Measurements from ENCODE around the gene CEP131. TPM values are rescaled to one million over a fixed set of nuclear protein-coding genes. Genes with fewer than 3 reads are reported as not detected.

Gene CEP131
- total RNA-seq, 2 donors from 2014 or later: 23.2 to 28.0 TPM

DNA sequence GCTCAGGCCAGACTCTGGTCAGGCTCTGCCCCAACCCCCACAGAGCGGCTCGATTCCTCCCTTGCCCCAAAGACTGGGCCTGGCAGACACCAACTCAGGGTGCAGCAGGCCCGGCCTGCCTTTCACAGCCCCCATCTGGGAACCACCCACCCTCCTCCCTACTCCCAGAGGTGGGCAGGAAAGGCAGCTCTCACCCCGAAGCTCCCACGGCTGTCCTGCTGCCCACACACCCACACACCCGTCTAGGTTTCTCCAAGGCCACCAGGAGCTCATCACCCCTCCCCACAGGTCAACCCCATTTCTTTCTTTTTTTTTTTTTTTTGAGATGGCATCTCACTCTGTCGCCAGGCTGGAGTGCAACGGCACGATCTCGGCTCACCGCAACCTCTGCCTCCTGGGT is 3.8 kb downstream of the CEP131 start:
- Histone ChIP-seq H3K9me3 (ENCODE audit: control insufficient read depth, low read length) (no peaks in the 10 kb centered on the region), H3K4me3 (ENCODE audit: low read length) (no peak overlapping the region), H3K4me1 (ENCODE audit: control insufficient read depth, insufficient read depth, low read length) (peaks cover 9% of the 10 kb centered on the region), H3K27me3 (ENCODE audit: control insufficient read depth, insufficient read depth, low read length, poor library complexity, severe bottlenecking) (peaks cover 7% of the 10 kb centered on the region), H3K9ac (ENCODE audit: extremely low read depth, low read length, poor library complexity, severe bottlenecking) (no peak overlapping the region), H3K36me3 (ENCODE audit: control insufficient read depth, insufficient read depth, low read length) (no peaks in the 10 kb centered on the region), H3K27ac (ENCODE audit: low read depth, low read length) (no peak overlapping the region)
- Mint-ChIP-seq H3K4me3 (no peak overlapping the region), H3K9me3 (no peaks in the 10 kb centered on the region), H3K27ac (no peak overlapping the region), H3K27me3 (ENCODE audit: insufficient read depth) (peaks cover 4% of the 10 kb centered on the region), H3K4me1 (peaks cover 15% of the 10 kb centered on the region), H3K36me3 (ENCODE audit: low read depth) (peaks cover 15% of the 10 kb centered on the region)
- TF ChIP-seq, protein P1, sequence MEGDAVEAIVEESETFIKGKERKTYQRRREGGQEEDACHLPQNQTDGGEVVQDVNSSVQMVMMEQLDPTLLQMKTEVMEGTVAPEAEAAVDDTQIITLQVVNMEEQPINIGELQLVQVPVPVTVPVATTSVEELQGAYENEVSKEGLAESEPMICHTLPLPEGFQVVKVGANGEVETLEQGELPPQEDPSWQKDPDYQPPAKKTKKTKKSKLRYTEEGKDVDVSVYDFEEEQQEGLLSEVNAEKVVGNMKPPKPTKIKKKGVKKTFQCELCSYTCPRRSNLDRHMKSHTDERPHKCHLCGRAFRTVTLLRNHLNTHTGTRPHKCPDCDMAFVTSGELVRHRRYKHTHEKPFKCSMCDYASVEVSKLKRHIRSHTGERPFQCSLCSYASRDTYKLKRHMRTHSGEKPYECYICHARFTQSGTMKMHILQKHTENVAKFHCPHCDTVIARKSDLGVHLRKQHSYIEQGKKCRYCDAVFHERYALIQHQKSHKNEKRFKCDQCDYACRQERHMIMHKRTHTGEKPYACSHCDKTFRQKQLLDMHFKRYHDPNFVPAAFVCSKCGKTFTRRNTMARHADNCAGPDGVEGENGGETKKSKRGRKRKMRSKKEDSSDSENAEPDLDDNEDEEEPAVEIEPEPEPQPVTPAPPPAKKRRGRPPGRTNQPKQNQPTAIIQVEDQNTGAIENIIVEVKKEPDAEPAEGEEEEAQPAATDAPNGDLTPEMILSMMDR (conservative IDR thresholded peaks at IDR 0.05): no peak
- WGBS, 2 experiments (ENCODE audit: insufficient coverage in 1 of 2, insufficient read length in 1 of 2): 93 to 96% methylated on average over 8 to 11 of the region's 11 CpGs
- no peak for DNase-seq

DNA sequence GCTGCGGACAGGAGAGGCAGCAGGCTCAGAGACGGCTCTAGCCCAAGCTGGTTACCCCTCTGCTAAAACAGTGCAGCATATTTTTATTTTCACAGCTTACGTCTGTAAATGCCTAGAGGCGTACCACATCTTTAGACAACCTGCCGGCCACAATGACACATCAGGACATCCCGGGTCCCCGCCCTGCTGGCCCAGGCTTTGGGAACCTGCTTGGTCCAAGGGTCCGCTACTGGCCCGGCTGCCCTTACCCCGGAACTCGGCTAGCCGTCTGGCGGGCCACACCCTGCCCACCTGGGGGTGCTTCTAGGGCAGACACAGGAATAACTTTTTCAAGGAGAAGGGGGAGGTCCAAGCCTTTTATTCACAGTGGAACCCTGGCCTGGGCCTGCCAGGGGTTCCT is 4.3 kb downstream of the CEP131 start:
- TF ChIP-seq, protein P1 (conservative IDR thresholded peaks at IDR 0.05): no peak
- peaks cover 10% of the 10 kb centered on the region for H3K4me1 Mint-ChIP-seq
- H3K9me3 Mint-ChIP-seq: no peaks in the 10 kb centered on the region
- DNase-seq: no peak
- no peak overlapping the region for H3K4me3 Mint-ChIP-seq
- Histone ChIP-seq H3K27me3 (ENCODE audit: control insufficient read depth, insufficient read depth, low read length, poor library complexity, severe bottlenecking) (peaks cover 2% of the 10 kb centered on the region), H3K9ac (ENCODE audit: extremely low read depth, low read length, poor library complexity, severe bottlenecking) (no peak overlapping the region), H3K4me1 (ENCODE audit: control insufficient read depth, insufficient read depth, low read length) (peaks cover 9% of the 10 kb centered on the region), H3K9me3 (ENCODE audit: control insufficient read depth, low read length) (no peaks in the 10 kb centered on the region), H3K36me3 (ENCODE audit: control insufficient read depth, insufficient read depth, low read length) (no peaks in the 10 kb centered on the region), H3K27ac (ENCODE audit: low read depth, low read length) (no peak overlapping the region), H3K4me3 (ENCODE audit: low read length) (no peak overlapping the region)
- 79 to 89% methylated on average over 8 to 13 of the region's 13 CpGs for WGBS, 2 experiments (ENCODE audit: insufficient coverage in 1 of 2, insufficient read length in 1 of 2)
- peaks cover 15% of the 10 kb centered on the region for H3K36me3 Mint-ChIP-seq (ENCODE audit: low read depth)
- H3K27ac Mint-ChIP-seq: no peak overlapping the region
- no peaks in the 10 kb centered on the region for H3K27me3 Mint-ChIP-seq (ENCODE audit: insufficient read depth)

- Mint-ChIP-seq H3K4me3 (no peak overlapping the region), H3K27me3 (ENCODE audit: insufficient read depth) (no peaks in the 10 kb centered on the region), H3K9me3 (no peaks in the 10 kb centered on the region), H3K36me3 (ENCODE audit: low read depth) (peaks cover 15% of the 10 kb centered on the region), H3K27ac (no peak overlapping the region), H3K4me1 (peaks cover 9% of the 10 kb centered on the region)
- Histone ChIP-seq H3K27ac (ENCODE audit: low read depth, low read length) (no peak overlapping the region), H3K9me3 (ENCODE audit: control insufficient read depth, low read length) (no peaks in the 10 kb centered on the region), H3K4me1 (ENCODE audit: control insufficient read depth, insufficient read depth, low read length) (peaks cover 9% of the 10 kb centered on the region), H3K4me3 (ENCODE audit: low read length) (no peak overlapping the region), H3K27me3 (ENCODE audit: control insufficient read depth, insufficient read depth, low read length, poor library complexity, severe bottlenecking) (no peaks in the 10 kb centered on the region), H3K36me3 (ENCODE audit: control insufficient read depth, insufficient read depth, low read length) (no peaks in the 10 kb centered on the region), H3K9ac (ENCODE audit: extremely low read depth, low read length, poor library complexity, severe bottlenecking) (no peak overlapping the region)
- no peak for DNase-seq
- TF ChIP-seq, protein P1 (conservative IDR thresholded peaks at IDR 0.05): no peak
- 88 to 94% methylated on average over 16 to 18 of the region's 18 CpGs for WGBS, 2 experiments (ENCODE audit: insufficient coverage in 1 of 2, insufficient read length in 1 of 2)
Measured at GRCh38 chr17:81217491-81217890, 5.3 kb downstream of the CEP131 start.
